RWPE1 (cell line): ENCODE measurements around the gene PIP4K2A.

ENCODE experiments used
- CTCF ChIA-PET: fragments of 350-600 bp; sonication (Branson Sonifier 250); formaldehyde crosslinking; extraction: SDS; loops from one replicate; lab custom pipeline; 2021; lab: Yijun Ruan, JAX
- POLR2A ChIA-PET: fragments of 400-600 bp; formaldehyde crosslinking; extraction: SDS; loops from one replicate; lab custom pipeline; 2020; ENCODE audit warnings: antibody characterized with exemption; ENCODE audit not compliant: low non-redundant PET; lab: Yijun Ruan, JAX
- DNase-seq: peaks from one replicate; pipeline ENCODE4 v3.0.0; 2012; ENCODE audit warnings: low spot score
- H3K27ac ChIP-seq: fragments of 450-650 bp; 2 replicates; pipeline ENCODE4 v1.5.1; 2017
- TF ChIP-seq, protein P1 (sequence below): fragments of 450-650 bp; conservative IDR thresholded peaks from 2 replicates; pipeline ENCODE4 v1.5.1; 2017; ENCODE audit warnings: low read depth, mild to moderate bottlenecking

PIP4K2A gene

DNA sequence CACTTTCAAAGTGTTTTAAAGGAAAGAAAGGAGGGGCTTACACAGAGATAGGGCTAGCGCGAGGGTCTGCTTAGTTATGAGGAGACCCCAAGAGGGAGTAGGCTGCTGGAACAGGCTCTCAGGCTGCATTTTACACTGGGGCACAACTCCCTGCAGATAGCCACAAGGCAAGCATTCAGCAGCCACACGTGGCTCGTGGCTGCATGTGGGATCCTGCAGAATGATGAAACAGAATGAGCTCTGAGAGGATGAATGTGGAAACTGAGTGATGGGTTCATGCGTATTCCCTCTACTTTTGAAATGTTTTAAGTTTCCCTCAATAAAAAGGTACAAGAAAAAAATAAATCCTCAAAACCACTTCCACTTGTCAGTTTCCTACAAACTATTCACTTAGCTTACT, 37.0 kb downstream of the PIP4K2A start:
- POLR2A ChIA-PET, result no interaction called here
- TF ChIP-seq, protein P1, sequence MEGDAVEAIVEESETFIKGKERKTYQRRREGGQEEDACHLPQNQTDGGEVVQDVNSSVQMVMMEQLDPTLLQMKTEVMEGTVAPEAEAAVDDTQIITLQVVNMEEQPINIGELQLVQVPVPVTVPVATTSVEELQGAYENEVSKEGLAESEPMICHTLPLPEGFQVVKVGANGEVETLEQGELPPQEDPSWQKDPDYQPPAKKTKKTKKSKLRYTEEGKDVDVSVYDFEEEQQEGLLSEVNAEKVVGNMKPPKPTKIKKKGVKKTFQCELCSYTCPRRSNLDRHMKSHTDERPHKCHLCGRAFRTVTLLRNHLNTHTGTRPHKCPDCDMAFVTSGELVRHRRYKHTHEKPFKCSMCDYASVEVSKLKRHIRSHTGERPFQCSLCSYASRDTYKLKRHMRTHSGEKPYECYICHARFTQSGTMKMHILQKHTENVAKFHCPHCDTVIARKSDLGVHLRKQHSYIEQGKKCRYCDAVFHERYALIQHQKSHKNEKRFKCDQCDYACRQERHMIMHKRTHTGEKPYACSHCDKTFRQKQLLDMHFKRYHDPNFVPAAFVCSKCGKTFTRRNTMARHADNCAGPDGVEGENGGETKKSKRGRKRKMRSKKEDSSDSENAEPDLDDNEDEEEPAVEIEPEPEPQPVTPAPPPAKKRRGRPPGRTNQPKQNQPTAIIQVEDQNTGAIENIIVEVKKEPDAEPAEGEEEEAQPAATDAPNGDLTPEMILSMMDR, result no peak
- H3K27ac ChIP-seq, result no peak overlapping the region
- CTCF ChIA-PET, result no interaction called here
- no peak for DNase-seq

DNA sequence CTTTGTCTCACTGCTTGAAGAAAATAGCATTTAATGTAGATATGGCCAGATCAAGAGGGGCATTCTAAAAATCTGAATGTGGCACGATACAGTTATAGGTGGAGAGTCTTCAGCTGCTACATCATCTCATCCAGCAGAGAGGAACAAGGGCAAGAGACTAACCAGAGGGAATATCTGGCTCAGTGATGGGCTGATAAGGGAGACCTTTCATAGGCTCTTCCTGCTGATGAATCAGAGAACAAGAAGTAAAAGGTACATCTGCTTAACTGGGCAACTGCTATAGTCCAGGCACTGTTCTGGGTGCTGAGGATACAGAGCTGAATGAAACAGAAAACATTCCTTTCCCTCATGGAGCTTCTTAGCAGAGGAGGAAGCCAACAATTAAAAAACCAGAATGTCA, 37.9 kb downstream of the PIP4K2A start:
- DNase-seq, result no peak
- ChIA-PET POLR2A (no interaction called here), CTCF (no interaction called here)
- TF ChIP-seq, protein P1, result no peak
- no peak overlapping the region for H3K27ac ChIP-seq

DNA sequence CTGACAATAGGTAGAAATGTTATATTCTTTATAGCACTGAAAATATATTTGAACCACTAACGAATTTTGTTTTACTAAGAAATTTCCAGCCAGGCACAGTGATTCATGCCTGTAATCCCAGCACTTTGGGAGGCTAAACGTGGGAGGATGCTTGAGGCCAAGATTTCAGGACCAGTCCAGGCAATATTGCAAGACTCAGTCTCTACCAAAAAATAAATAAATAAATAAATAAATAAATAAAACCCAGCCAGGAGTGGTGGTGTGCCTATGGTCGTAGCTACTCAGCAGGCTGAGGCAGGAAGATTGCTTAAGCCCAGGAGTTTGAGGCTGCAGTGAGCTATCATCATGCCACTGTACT, 39.8 kb downstream of the PIP4K2A start:
- POLR2A ChIA-PET, result no interaction called here
- TF ChIP-seq, protein P1, result no peak
- no peak for DNase-seq
- CTCF ChIA-PET, result interaction anchor here (0.6 to 0.7 kb wide), 2 partner anchors 27 to 234 kb away, joined by 5 to 6 read pairs; no protein-coding TSS in a partner anchor
- H3K27ac ChIP-seq, result no peak overlapping the region

DNA sequence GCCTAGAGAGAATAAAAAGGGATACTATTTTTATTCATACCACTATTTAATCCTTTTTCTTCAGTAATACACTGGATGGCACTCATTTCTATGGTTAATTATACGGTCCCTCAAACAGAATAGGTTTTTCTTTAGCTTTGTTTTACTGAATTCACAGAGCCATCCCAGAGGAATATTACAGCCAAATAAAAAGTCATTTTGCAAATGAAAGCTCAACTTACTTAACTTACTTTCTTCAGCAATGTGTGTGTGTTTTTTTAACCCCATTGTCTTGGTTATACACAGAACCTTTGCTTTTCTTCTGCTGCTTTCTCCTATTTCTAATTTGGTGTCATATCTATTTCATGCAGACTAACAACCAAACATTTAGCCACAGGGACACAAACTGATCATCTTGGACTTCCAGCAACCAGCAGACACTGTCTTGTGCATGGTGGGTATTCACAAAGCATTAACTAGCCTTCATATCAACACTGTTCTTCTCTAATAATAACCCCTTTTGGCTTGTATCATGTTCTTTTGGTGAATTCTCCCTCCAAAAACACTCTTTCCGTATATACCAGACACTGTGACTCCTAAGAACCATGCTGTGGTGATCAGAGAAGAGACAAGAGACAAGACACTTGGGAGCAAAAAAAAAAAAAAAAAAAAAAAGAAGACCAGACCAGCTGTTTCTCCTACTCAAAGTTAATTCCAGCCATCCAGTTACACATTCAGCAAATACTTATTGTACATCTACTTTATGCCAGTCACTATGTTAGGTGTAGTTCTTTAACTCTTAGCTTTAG, 40.4 kb downstream of the PIP4K2A start:
- ChIA-PET POLR2A (no interaction called here), CTCF (interaction anchor here (0.6 to 0.7 kb wide), 3 partner anchors 27 to 358 kb away, joined by 3 to 6 read pairs (median 5); no protein-coding TSS in a partner anchor)
- TF ChIP-seq, protein P1, result no peak
- H3K27ac ChIP-seq, result no peak overlapping the region
- DNase-seq, result no peak

DNA sequence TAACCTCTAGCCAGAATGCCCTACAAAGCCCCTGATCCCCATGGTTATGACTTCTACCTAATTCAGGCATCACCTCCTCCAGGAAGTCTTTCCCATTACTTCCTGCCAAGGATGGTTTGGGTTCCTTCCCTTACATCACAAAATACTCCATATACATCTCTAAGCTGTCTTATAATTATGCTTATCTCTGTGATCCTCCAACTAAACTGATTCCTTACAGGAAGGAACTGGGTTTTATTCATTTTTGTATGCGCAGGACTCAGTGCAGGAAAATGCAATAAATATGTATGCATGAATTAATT, 41.3 kb downstream of the PIP4K2A start:
- DNase-seq, result no peak
- CTCF ChIA-PET, result no interaction called here
- no peak overlapping the region for H3K27ac ChIP-seq
- TF ChIP-seq, protein P1, result no peak
- POLR2A ChIA-PET, result no interaction called here

DNA sequence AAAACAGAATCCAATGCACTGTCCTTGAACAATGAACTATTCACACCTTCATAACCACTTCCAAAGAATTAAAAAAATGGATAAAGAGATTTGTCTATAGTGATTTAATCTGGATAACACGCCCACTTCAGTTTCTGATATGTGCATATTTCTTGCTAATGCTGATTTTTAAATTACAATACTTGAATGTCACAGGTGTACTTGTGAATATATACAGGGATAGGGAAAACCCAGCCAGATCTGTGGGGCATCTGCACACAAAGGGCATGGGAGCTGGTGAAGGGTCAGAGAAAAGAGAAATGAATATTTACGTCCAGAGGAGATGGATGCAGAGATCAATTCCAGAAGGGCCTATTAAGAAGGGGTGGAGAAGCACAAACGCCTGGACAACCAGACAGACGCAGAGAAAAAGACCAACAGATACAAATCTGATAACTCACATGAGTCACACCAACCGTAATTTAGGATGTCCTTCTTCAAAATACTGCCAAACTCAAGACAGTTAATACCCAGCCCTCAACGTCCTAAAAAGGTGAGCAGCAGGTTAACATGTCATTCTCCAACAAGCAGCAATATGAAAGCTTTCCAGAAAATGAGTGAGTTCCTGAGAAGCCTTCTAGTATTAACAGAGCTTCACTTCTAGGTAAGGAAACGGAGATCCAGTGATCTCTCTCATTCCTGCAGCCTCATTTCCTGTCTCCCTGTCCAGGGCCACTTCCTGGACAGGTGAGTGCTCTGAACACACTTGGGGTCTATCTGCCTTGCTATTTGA, 41.9 kb downstream of the PIP4K2A start:
- ChIA-PET POLR2A (interaction anchor here (0.8 kb wide), 1 partner anchor 272 kb away, joined by 3 read pairs; no protein-coding TSS in a partner anchor), CTCF (no interaction called here)
- DNase-seq, result no peak
- TF ChIP-seq, protein P1, result no peak
- H3K27ac ChIP-seq, result no peak overlapping the region
